DND-41 (cell line): Measurements from ENCODE around the gene GRID1.

Experiments
- CTCF ChIP-seq: IDR thresholded peaks from 2 replicates; pipeline ENCODE4 v1.5.1; 2012; ENCODE audit warnings: borderline replicate concordance, low read length, moderate library complexity, mild to moderate bottlenecking; ENCODE audit not compliant: poor library complexity, severe bottlenecking; ENCODE audit errors: extremely low read depth
- EZH2 ChIP-seq: IDR thresholded peaks from 3 replicates; pipeline ENCODE4 v1.6.1; 2012; ENCODE audit warnings: borderline replicate concordance, low read depth, mild to moderate bottlenecking, moderate library complexity, low read length, inconsistent platforms; ENCODE audit not compliant: severe bottlenecking

DNA sequence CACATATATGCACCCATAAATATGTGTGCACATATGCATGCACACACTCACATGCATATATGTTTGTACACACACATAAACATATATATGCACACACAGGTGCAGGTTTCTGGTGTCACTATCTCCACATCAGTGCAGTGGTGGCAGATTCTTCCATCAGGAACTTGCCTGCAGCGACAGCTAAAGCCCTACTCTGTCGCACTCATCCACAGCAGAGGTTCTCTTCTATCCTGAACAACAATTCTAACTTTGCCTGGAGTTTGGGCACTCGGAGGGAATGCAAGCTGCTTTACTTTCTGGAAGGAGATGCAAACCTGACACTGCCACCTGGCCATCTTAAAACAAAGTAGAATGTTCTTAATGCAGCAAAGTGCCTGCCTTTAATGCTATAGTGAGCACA lies 745.8 kb downstream of the GRID1 start:
- TF ChIP-seq EZH2 (no peak), CTCF (no peak)
